H1 (cell line): ENCODE data around the gene PTMS.

Experiments used
- BCL11A ChIP-seq, 2 experiments: IDR thresholded peaks; one replicate each; pipeline ENCODE4 v1.6.1; 2011; ENCODE audit warnings: low read depth in 2 of 2, low read length in 2 of 2, mild to moderate bottlenecking in 2 of 2
- CBX8 ChIP-seq: fragments of 300-800, 300-1000 bp; sonication (generic); IDR thresholded peaks from 2 replicates; pipeline ENCODE4 v1.7.1; 2016; ENCODE audit warnings: low read depth, low read length, borderline replicate concordance
- CEBPB ChIP-seq: IDR thresholded peaks from 2 replicates; pipeline ENCODE4 v1.6.1; 2012; ENCODE audit warnings: low read depth, low read length
- CHD1 ChIP-seq: IDR thresholded peaks from 2 replicates; pipeline ENCODE4 v1.6.1; 2012; ENCODE audit warnings: low read depth, low read length, improper control_type of control experiment
- CTCF ChIP-seq, 3 experiments: IDR thresholded peaks; 1 replicate in 2 of 3; 2 replicates in 1 of 3; pipeline versions ENCODE4 v1.5.1 to v1.6.1; 2011; ENCODE audit warnings: low read length in 3 of 3, mild to moderate bottlenecking in 3 of 3, inconsistent platforms in 2 of 3, low read depth in 1 of 3, moderate library complexity in 1 of 3; ENCODE audit not compliant: insufficient read depth in 1 of 3; ENCODE audit errors: control extremely low read depth in 1 of 3
- EZH2 ChIP-seq: fragments of 200-600 bp; sonication (generic); IDR thresholded peaks from 2 replicates; pipeline ENCODE4 v1.7.1; 2012; ENCODE audit warnings: low read depth, mild to moderate bottlenecking, moderate library complexity, low read length, inconsistent platforms; ENCODE audit not compliant: severe bottlenecking
- HDAC6 ChIP-seq: IDR thresholded peaks from one replicate; pipeline ENCODE4 v1.7.1; 2012; ENCODE audit warnings: low read depth, mild to moderate bottlenecking, inconsistent platforms, low read length, moderate library complexity
- POLR2A ChIP-seq, 2 experiments: IDR thresholded peaks; 1 replicate in 1 of 2; 2 replicates in 1 of 2; pipeline ENCODE4 v1.6.1; 2011; ENCODE audit warnings: low read depth in 2 of 2, low read length in 2 of 2, mild to moderate bottlenecking in 2 of 2; ENCODE audit errors: control extremely low read depth in 1 of 2
- POLR2AphosphoS5 ChIP-seq: IDR thresholded peaks from 2 replicates; pipeline ENCODE4 v1.6.1; 2011; ENCODE audit warnings: low read depth, low read length
- SAP30 ChIP-seq: fragments of 300-600 bp; sonication (generic); IDR thresholded peaks from 2 replicates; pipeline ENCODE4 v1.7.1; 2012; ENCODE audit warnings: low read length, moderate library complexity, mild to moderate bottlenecking, inconsistent platforms; ENCODE audit not compliant: insufficient read depth, insufficient replicate concordance
- SIN3A ChIP-seq, 2 experiments: IDR thresholded peaks in 1 of 2; conservative IDR thresholded peaks in 1 of 2; 2 replicates each; pipeline ENCODE4 v1.6.1; 2011 to 2012; ENCODE audit warnings: low read length in 2 of 2, improper control_type of control experiment in 1 of 2, low read depth in 1 of 2, mild to moderate bottlenecking in 1 of 2
- SUZ12 ChIP-seq: fragments of 200-600 bp; sonication (generic); IDR thresholded peaks from 2 replicates; pipeline ENCODE4 v1.6.1; 2012; ENCODE audit warnings: mild to moderate bottlenecking, inconsistent platforms, low read length, moderate library complexity, mixed read lengths
- TAF1 ChIP-seq: IDR thresholded peaks from 2 replicates; pipeline ENCODE4 v1.6.1; 2011; ENCODE audit warnings: mild to moderate bottlenecking, low read depth, low read length
- YY1 ChIP-seq: IDR thresholded peaks from 2 replicates; pipeline ENCODE4 v1.6.1; 2011; ENCODE audit warnings: low read depth, mild to moderate bottlenecking, low read length

DNA sequence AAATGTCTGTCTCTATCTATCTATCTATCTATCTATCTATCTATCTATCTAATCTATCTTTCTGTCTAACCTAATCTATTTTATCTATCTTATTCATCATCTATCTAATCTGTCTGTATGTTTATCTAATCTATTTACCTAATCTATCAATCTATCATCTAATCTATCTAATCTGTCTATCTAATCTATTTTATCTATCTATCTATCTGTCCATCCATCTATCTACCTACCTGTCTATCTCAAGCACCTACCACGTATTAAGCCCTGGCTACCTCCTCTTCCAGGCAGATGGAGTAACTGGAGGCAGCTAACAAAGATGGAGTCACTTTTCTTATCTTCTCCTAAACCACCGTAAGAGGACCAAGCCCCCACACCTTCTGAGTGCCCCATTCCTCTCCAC is 28.9 kb downstream of the PTMS start:
- TF ChIP-seq TAF1 (no peak), POLR2AphosphoS5 (no peak), CTCF (IDR thresholded peaks at IDR 0.05; ENCODE audit: control extremely low read depth in 1 of 3, insufficient read depth in 1 of 3, low read depth in 1 of 3, low read length in 3 of 3) (no peak), SAP30 (no peak), EZH2 (no peak), SIN3A (conservative IDR thresholded peaks at IDR 0.05 in 1 of 2, IDR thresholded peaks at IDR 0.05 in 1 of 2; ENCODE audit: low read depth in 1 of 2, low read length in 2 of 2) (no peak), POLR2A (IDR thresholded peaks at IDR 0.05; ENCODE audit: control extremely low read depth in 1 of 2, low read depth in 2 of 2, low read length in 2 of 2) (no peak), HDAC6 (no peak), YY1 (no peak), BCL11A (IDR thresholded peaks at IDR 0.05; ENCODE audit: low read depth in 2 of 2, low read length in 2 of 2) (no peak), CBX8 (no peak), CEBPB (no peak), SUZ12 (no peak), CHD1 (no peak)
